Ureter (tissue), 1 donor: Measurements from ENCODE around the gene EXOC7. TPM values are rescaled to one million over a fixed set of nuclear protein-coding genes. Genes with fewer than 3 reads are reported as not detected.

Experiments
- DNase-seq: peaks from one replicate; pipeline ENCODE4 v3.0.0-alpha.2; 2020; ENCODE audit warnings: low spot score
- total RNA-seq: library from RNA; stranded (reverse); gene quantifications from one replicate; pipeline ENCODE4 v1.2.4, GENCODE V29; 2023
- donor health status: DM: yes; HTN: yes; CAD: no.

Gene EXOC7
- 206 TPM for total RNA-seq

GRCh38 chr17:76103274-76104139, at the start of gene EXOC7:
Gene EXOC7, minus strand, starts transcription at chr17:76103787. Its CDS starts 95 bp downstream, at chr17:76103692.
- DNase-seq: peak; percentile 93

GRCh38 chr17:76153202-76153601, 49.6 kb upstream of the EXOC7 start:
- DNase-seq: no peak

- DNase-seq: no peak
Measured at GRCh38 chr17:76152591-76152990, 49.0 kb upstream of the EXOC7 start.

- DNase-seq: no peak
Measured at GRCh38 chr17:76151896-76152454, 48.4 kb upstream of the EXOC7 start.

GRCh38 chr17:76150712-76151622, 47.4 kb upstream of the EXOC7 start:
- no peak for DNase-seq

GRCh38 chr17:76149214-76149613, 45.6 kb upstream of the EXOC7 start:
- DNase-seq: no peak

- no peak for DNase-seq
Measured at GRCh38 chr17:76148015-76148326, 44.4 kb upstream of the EXOC7 start.

GRCh38 chr17:76147211-76148014, 43.8 kb upstream of the EXOC7 start:
- no peak for DNase-seq

- no peak for DNase-seq
Measured at GRCh38 chr17:76146053-76146851, 42.7 kb upstream of the EXOC7 start.

GRCh38 chr17:76145231-76146052, 41.9 kb upstream of the EXOC7 start:
- DNase-seq: no peak

GRCh38 chr17:76142585-76143041, 39.0 kb upstream of the EXOC7 start:
- no peak for DNase-seq

- DNase-seq: no peak
Measured at GRCh38 chr17:76142039-76142584, 38.5 kb upstream of the EXOC7 start.

GRCh38 chr17:76141212-76142038, 37.8 kb upstream of the EXOC7 start, which contains the start of gene FOXJ1:
Gene FOXJ1, minus strand, starts transcription at chr17:76141245. Its CDS starts 850 bp downstream, at chr17:76140395.
- peak; percentile 87 for DNase-seq

- no peak for DNase-seq
Measured at GRCh38 chr17:76140661-76141211, 37.1 kb upstream of the EXOC7 start.

- DNase-seq: no peak
Measured at GRCh38 chr17:76139801-76140660, 36.4 kb upstream of the EXOC7 start.

- no peak for DNase-seq
Measured at GRCh38 chr17:76138896-76139752, 35.5 kb upstream of the EXOC7 start.
